ENCODE results near the gene CDK5RAP2.
A peak's percentile ranks its signal among the peaks of the same experiment; 100 is the strongest.

The CDK5RAP2 gene

DNA sequence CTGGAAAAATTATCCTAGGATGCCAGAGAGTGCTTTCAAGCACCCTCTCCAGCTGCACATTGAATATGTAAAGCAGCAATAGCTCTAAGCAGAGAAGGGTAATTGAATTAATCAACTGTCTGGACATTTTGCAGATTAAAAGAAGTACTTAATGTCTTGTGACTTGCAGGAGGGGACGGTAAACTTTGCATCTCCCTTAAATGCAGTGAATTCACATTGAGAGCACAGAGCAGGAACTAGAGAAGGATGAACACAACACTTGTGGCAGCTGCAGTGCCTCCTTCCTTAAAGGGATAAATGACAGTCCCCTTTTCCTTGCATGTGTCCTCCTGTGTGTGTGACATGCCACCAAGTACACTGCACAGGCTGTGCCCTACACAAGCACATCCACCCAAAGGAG, 7.4 kb upstream of the CDK5RAP2 start:
- no peaks in the 10 kb centered on the region for H3K27me3 ChIP-seq (ENCODE audit: low read depth, low read length)
- TF ChIP-seq, protein P1, sequence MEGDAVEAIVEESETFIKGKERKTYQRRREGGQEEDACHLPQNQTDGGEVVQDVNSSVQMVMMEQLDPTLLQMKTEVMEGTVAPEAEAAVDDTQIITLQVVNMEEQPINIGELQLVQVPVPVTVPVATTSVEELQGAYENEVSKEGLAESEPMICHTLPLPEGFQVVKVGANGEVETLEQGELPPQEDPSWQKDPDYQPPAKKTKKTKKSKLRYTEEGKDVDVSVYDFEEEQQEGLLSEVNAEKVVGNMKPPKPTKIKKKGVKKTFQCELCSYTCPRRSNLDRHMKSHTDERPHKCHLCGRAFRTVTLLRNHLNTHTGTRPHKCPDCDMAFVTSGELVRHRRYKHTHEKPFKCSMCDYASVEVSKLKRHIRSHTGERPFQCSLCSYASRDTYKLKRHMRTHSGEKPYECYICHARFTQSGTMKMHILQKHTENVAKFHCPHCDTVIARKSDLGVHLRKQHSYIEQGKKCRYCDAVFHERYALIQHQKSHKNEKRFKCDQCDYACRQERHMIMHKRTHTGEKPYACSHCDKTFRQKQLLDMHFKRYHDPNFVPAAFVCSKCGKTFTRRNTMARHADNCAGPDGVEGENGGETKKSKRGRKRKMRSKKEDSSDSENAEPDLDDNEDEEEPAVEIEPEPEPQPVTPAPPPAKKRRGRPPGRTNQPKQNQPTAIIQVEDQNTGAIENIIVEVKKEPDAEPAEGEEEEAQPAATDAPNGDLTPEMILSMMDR (IDR thresholded peaks at IDR 0.05; ENCODE audit: low read depth, low read length) = no peak
- no peak for TF ChIP-seq EZH2phosphoT487 (IDR thresholded peaks at IDR 0.05; ENCODE audit: low read depth)
- H3K4me1 ChIP-seq (ENCODE audit: low read length) = peaks cover 4% of the 10 kb centered on the region; the same call in 1 of the 2 replicates
- H2AFZ ChIP-seq (ENCODE audit: low read depth, low read length) = peak overlapping the region; percentile 30; the same call in 1 of the 2 replicates
- H4K20me1 ChIP-seq (ENCODE audit: insufficient read depth, low read length) = no peaks in the 10 kb centered on the region
- H3K79me2 ChIP-seq (ENCODE audit: low read length) = no peaks in the 10 kb centered on the region
- H3K9ac ChIP-seq (ENCODE audit: low read length) = no peak overlapping the region
- no peak overlapping the region for H3K4me2 ChIP-seq (ENCODE audit: low read length)
- H3K36me3 ChIP-seq (replicated peaks; ENCODE audit: low read depth, low read length) = no peaks in the 10 kb centered on the region
- H3K9me3 ChIP-seq (ENCODE audit: insufficient read depth, low read length) = no peaks in the 10 kb centered on the region
- no peak overlapping the region for H3K4me3 ChIP-seq (ENCODE audit: low read length)
- H3K27ac ChIP-seq (ENCODE audit: low read length) = no peak overlapping the region

DNA sequence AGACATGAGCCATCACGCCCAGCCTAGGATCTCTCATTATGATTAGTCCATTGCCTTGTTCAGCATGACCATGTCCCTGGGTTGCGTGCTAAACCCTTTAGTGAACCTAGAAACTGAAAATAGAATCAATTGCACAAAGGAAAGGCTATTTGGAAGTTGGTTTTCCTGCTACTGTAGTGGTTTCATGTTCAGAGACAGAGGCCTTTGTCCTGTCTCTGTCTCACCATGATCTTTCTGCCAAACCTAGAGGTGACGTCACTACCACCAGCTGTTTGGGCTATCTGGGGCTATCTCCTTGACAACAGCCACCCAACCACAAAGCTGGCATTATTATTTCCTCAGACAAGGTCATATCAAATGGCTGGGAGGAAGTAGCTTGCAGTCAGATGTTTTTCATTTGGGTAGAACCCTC, 4.0 kb upstream of the CDK5RAP2 start:
- H2AFZ ChIP-seq (ENCODE audit: low read depth, low read length) = no peak overlapping the region
- no peaks in the 10 kb centered on the region for H4K20me1 ChIP-seq (ENCODE audit: insufficient read depth, low read length)
- H3K4me1 ChIP-seq (ENCODE audit: low read length) = peaks cover 14% of the 10 kb centered on the region
- no peaks in the 10 kb centered on the region for H3K27me3 ChIP-seq (ENCODE audit: low read depth, low read length)
- no peaks in the 10 kb centered on the region for H3K36me3 ChIP-seq (replicated peaks; ENCODE audit: low read depth, low read length)
- H3K9me3 ChIP-seq (ENCODE audit: insufficient read depth, low read length) = no peaks in the 10 kb centered on the region
- H3K27ac ChIP-seq (ENCODE audit: low read length) = no peak overlapping the region
- H3K4me2 ChIP-seq (ENCODE audit: low read length) = no peak overlapping the region
- TF ChIP-seq, protein P1 (IDR thresholded peaks at IDR 0.05; ENCODE audit: low read depth, low read length) = no peak
- no peak for TF ChIP-seq EZH2phosphoT487 (IDR thresholded peaks at IDR 0.05; ENCODE audit: low read depth)
- no peak overlapping the region for H3K4me3 ChIP-seq (ENCODE audit: low read length)
- H3K9ac ChIP-seq (ENCODE audit: low read length) = no peak overlapping the region
- H3K79me2 ChIP-seq (ENCODE audit: low read length) = peaks cover 15% of the 10 kb centered on the region

DNA sequence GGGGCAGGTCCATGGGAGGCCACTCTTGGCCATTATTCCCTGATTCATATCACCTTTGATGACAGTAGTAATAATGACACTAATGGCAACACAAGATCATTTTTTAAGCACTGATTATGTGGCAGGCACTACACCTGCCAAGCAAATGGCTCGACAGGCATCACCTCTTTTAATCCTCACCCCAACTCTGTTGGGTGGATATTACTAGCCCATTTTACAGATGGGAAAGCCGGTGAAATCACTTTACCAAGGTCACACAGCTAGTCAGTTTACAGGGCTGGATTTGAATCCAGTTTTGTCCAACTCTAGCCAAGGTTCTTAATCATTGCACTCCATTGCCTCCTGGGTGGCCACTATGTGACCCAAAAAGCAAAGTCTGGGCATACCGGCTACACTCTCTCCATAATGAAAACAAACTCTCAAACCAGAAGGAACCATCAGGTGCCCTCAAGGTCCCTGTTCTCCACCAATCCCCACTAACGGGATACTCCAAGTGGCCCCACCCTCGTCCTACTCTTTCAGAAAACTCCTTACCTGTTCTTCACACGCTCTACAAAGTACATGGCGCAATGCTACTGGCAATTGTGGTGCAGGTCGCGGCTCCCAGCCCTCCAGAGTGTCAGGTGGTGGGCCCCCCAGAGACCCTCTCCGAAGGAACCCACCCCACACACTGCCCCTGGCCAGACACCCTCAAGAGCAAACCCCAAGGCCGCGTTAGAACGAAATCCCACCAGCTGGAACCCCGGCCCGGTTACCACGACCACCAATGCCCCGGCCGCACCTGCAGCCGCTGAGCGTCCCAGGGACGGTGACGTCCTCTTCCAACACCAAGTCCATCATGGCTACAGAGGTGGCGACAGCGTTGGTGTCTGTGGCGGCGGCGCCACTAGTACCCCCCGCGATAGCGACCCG, 572 bp downstream of the CDK5RAP2 start:
- Histone ChIP-seq H3K36me3 (replicated peaks; ENCODE audit: low read depth, low read length) (peaks cover 2% of the 10 kb centered on the region), H3K27me3 (ENCODE audit: low read depth, low read length) (no peaks in the 10 kb centered on the region), H2AFZ (ENCODE audit: low read depth, low read length) (peak overlapping the region; percentile 72; the same call in 1 of the 2 replicates), H3K9me3 (ENCODE audit: insufficient read depth, low read length) (no peaks in the 10 kb centered on the region), H3K4me2 (ENCODE audit: low read length) (peak overlapping the region; percentile 97), H3K4me3 (ENCODE audit: low read length) (peak overlapping the region; percentile 95), H3K4me1 (ENCODE audit: low read length) (peaks cover 16% of the 10 kb centered on the region), H3K79me2 (ENCODE audit: low read length) (peaks cover 61% of the 10 kb centered on the region), H3K9ac (ENCODE audit: low read length) (peak overlapping the region; percentile 96), H4K20me1 (ENCODE audit: insufficient read depth, low read length) (no peaks in the 10 kb centered on the region), H3K27ac (ENCODE audit: low read length) (peak overlapping the region; percentile 34)
- TF ChIP-seq, protein P1 (IDR thresholded peaks at IDR 0.05; ENCODE audit: low read depth, low read length) = no peak
- TF ChIP-seq EZH2phosphoT487 (IDR thresholded peaks at IDR 0.05; ENCODE audit: low read depth) = no peak

DNA sequence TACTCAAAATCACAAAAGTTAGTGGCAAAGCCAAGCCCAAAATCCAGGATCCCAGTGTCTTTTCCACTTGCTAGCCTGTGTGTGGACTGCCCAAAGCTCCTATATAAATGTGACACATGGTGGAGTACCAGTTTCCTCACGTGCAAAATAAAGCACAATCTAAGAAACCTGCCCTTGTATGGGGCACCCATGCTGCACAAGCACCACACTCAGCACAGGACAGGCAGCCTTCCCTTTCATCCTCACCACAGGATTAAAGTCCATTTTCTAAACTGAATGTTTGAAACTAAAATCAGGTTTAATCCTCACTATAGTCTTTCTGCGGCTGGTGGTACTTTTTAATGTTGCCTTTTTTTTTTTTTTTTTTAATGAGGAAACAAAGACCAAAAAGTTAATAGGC, 5.5 kb downstream of the CDK5RAP2 start:
- Histone ChIP-seq H3K4me1 (ENCODE audit: low read length) (peaks cover 9% of the 10 kb centered on the region), H3K79me2 (ENCODE audit: low read length) (peaks cover 81% of the 10 kb centered on the region), H3K27ac (ENCODE audit: low read length) (no peak overlapping the region), H3K27me3 (ENCODE audit: low read depth, low read length) (no peaks in the 10 kb centered on the region), H3K4me3 (ENCODE audit: low read length) (no peak overlapping the region), H3K9ac (ENCODE audit: low read length) (no peak overlapping the region), H3K4me2 (ENCODE audit: low read length) (no peak overlapping the region), H3K9me3 (ENCODE audit: insufficient read depth, low read length) (no peaks in the 10 kb centered on the region), H2AFZ (ENCODE audit: low read depth, low read length) (no peak overlapping the region), H3K36me3 (replicated peaks; ENCODE audit: low read depth, low read length) (peaks cover 24% of the 10 kb centered on the region), H4K20me1 (ENCODE audit: insufficient read depth, low read length) (0 out of 2 replicates have a peak, but pooled peaks cover 6% of the 10 kb centered on the region)
- TF ChIP-seq, protein P1 (IDR thresholded peaks at IDR 0.05; ENCODE audit: low read depth, low read length) = no peak
- TF ChIP-seq EZH2phosphoT487 (IDR thresholded peaks at IDR 0.05; ENCODE audit: low read depth) = no peak
